HG02678 (cell line): Measurements from ENCODE around the gene TNFRSF14.

ENCODE experiments used
- ATAC-seq: cut with Tn5 transposase; IDR thresholded peaks from one replicate; pipeline ENCODE4 v1.9.1; 2021; ENCODE audit warnings: mild to moderate bottlenecking, moderate library complexity; ENCODE audit not compliant: unreplicated experiment

TNFRSF14 gene

DNA sequence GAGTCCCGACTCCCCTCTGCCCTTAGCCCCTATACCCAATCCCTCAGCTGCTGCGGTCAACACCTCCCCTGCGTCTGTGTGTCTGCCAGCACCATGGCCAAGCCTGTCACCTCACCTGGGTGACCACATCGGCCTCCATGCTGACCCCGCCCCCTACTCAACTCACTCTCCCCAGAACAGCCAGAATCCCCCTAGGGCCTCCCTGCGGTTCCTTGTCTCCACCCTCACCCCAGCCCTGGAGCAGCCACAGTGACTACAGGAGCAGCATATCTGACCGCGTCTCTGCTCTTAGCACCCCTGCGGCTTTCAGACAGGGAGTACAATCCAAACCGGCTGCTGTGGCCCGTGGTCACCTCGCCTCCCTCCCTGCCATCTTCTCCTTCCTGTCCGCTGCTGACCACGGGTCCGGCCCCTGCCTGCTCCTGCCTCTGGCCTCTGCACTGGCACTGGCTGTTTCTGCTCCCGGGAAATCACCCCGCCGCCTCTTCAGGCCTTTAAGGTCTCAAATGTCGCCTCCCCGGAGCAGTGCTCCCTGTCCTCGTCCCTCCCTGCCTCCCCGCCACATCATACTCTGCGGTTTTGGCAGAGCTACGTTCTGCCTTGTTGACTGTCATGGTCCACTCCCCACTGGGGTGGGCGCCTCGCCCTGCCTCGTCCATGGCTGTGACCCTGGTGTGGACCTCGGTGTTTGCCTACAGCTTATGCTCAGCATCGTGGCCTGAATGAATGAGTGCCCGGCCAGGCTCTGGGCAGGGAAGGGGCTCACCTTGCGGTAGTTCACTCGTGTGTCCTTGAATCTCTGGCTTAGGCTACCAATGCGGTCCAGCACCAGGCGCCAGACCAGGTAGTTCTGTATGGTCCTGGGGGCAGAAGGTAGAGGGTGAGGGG is 41.5 kb downstream of the TNFRSF14 start:
- ATAC-seq = no peak

- no peak for ATAC-seq
Measured at GRCh38 chr1:2598329-2598931, 42.3 kb downstream of the TNFRSF14 start.

DNA sequence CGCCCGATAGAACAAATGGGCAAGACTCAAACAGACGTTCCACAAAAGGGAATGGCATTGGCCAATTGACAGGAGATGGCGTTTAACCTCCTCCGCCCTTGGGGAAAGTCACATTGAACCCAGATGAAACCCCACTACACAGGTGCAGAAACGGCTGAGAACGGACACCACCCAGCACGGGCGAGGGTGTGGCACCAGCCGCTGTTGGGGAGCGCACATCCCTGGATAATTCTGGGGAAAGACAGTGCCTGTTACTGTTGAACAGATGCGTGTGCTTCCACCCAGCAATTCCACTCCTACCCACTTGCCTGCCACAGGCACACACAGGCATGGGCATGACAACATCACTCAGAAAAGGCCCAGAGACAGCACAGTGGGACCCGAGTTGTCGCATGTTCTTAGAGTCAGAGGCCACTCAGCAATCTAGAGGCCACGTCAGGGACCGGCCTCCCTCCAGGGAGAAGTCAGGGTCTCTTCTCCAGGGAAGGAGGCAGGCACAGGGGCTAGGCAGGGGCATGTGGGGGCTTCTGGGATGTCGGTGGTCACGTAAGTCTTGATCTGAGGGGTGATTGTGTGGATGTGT is 45.6 kb downstream of the TNFRSF14 start:
- ATAC-seq = no peak

- no peak for ATAC-seq
Measured at GRCh38 chr1:2602311-2602835, 46.2 kb downstream of the TNFRSF14 start.

DNA sequence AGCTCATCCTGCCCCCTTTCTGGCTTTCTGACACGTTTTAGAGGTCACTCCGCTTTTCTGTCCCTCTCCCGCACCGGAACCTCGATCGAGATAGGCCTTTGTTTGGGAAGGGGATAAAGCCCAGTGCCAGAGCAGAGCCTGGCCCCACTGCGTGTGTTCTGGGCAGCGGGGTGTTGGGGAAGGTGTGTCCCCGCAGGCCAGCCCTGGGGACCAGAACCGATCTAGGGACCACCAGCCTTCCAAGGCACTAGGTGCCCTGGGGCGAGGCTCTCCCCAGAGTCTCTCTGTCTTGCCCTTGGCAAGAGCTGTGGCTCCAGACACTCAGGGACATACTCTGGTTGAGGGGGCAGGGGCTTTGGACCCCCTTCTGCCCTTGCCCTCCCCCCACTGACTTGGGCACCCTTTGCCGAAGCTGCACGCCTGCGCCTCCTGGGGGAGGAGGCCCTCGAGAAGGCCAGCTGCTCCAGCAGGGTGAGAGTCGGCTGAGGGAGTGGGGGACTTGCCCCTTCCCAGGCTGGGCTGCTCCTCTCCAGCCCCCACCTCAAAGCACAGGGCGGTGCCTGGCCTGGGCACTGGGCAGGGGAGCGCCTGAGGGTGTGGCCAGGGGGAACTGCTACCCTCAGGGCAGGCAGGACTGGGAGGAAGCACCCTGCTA is 46.8 kb downstream of the TNFRSF14 start:
- no peak for ATAC-seq

DNA sequence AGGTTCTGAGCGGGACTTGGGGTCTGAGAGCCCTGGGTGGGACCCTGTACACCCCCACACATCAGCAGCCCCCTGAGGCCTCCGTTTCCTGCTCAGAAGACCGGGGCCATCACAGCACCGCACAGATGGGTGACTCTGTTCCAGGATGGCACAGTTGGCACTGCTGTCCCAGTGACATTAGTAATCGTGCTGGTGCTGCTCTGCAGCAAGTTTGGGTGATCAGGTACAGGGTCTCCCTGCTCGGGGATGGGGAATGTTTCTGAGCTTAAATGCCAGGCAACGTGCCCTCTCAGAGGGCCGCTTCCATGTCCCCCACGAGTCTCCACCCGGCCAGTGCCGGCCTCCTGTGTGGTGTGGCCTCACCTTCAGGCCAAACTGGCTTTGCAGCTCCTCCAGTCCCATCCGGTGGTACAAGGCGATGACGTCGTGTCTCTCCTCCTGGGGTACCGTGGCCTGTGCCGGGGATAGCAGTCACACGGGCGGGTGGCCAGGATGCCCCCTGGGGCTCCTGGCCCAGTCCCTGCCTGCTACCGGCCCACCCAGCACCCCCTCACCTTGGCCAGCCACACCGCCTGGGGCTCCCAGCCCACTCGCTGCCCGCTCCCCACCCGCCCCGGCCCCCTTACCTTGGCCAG is 47.5 kb downstream of the TNFRSF14 start:
- ATAC-seq = no peak

DNA sequence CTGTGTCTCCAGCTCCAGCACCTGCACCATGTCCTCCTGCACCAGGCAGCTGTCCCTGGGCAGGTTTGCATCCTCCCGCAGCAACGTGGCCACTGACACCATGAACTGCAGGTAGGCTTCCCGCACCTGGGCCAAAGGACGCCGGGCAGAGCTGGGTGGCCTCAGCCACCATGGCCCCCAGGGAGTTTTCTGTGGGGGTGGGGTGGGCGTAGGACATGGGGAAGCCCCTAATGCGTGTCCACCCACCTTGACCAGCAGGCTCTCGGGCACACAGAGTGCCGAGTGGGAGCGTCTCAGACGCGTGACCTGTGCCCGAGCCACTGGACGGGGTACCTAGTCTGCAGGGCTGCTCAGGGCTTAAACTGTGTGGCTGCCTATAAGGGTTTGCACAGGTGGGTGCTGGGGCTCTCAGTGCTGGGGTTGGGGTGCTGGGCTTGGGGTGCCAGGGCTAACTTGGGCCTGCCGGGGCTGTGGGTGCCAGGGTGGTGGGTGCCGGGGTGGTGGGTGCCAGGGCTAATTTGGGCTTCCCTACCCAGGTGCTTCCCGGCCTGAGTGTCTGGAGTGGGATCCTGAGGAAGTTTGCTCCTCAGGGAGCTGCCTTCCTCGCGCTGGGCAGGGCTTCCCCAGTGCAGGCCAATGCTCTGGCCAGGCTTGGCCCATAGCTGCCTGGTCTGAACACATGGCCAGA is 48.1 kb downstream of the TNFRSF14 start:
- no peak for ATAC-seq

- no peak for ATAC-seq
Measured at GRCh38 chr1:2604844-2605508, 48.8 kb downstream of the TNFRSF14 start.

DNA sequence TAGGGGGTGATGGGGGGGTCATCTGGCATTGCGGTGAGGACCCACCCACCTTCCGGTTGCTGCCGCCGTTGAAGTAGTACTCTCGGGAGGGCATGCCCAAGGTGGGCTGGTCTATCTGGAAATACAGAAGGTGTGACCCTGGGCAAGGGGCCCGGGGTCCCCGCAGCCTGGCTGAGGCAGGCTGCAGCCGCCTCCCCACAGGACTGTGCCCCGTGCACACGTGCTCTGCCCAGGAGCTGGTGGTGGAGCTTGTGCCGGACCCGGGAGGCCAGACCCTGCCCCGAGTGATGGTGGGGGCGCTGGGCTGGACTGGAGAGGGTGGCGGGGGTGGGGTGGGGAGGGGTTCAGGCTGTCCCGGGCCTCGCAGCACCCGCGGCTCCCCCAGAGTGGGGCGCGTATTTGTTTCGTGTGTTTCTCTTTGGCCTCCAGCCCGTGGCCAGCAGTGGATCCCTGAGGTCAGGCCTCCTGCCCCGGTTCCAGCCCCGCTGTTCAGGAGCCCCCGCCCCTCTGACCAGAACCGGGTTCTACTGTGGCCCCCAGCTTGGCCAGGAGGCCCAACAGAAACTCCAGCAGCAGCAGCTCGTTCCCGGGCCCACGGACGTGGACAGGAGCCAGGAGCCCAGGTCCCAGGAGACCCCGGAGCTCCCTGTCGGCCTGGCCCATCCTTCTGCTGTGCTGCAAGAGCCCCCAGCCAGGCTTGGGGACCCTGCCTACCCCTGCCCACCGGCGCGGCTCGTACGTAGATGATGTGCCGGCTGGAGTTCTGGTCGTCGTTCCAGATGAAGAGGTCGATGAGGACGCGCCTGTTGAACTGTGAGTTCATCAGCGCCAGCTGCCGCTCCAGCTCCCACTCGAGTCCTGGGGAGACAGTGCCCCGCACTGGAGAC is 49.6 kb downstream of the TNFRSF14 start:
- no peak for ATAC-seq

DNA sequence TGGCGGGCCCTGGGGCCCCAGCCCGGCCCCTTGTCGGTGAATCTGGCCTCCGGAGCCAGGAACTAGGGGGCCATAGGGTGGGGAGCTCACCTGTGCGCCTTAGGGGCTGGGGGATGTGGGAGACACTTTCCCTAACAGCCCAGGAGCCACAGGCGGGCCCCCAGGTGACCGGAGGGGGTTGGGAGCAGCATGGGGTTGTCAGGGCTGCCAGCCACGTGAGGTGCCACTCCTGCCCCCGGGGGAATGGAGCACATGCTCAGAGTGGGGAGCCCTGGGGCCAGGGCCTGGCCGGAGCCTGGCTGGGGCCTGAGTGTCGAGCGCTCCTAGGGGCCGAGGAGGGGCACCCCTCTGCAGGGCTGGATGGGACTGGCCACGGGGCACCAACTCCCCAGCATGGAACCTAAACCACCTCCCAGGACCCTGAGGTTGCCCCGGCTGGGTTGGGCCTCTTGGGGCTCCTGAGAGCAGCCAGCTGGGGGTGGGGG is 50.3 kb downstream of the TNFRSF14 start:
- ATAC-seq = no peak

GRCh38 chr1:2606881-2607621 is 50.9 kb downstream of the TNFRSF14 start:
- no peak for ATAC-seq

- no peak for ATAC-seq
Measured at GRCh38 chr1:2607641-2608091, 51.5 kb downstream of the TNFRSF14 start.

GRCh38 chr1:2609319-2610035 is 53.3 kb downstream of the TNFRSF14 start:
- ATAC-seq = no peak

DNA sequence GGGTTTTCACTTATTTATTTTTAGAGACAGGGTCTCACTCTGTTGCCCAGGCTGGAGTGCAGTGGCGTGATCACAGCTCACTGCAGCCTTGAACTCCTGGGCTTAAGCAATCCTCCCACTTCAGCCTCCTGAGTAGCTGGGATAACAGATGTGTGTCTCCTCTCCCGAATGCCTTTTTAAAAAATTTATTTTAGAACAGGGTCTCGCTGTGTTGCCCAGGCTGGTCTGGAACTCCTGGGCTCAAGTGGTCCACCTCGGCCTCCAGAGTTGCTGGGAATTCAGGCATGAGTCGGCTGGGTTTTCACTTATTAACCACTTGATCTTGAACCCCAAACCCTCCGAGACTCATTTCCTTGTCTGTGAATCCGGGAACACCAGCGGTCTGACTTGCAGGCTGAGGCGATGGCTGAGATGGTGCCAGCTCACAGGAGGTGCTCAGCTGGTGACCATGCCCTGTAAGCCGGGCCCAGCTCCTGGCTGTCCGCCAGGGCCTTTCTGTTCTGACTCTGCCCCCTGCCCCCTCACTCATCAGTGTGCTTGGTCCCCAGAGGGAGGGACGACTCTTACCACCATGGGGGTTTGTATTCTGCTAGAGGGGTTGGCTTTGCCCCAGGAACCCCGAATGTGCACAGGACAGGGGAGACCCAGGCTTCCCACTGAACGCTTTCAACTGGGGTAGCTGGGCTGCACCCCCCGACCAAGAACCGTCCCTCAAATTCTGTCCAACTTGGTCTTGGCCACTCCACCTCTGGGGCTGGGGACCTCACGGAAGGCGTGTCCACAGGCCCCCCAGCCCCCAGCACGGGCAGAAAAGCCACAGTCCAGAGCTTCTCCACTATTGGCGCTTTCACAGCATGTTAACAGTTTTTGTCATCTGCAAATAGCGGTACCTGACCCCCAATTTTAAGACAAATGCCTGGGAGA is 54.1 kb downstream of the TNFRSF14 start:
- ATAC-seq = no peak

GRCh38 chr1:2611031-2611501 is 54.9 kb downstream of the TNFRSF14 start:
- no peak for ATAC-seq
